GM19238 (cell line): ENCODE results near the gene ITIH2.
"Not testable (repeated sequence)": the region's sequence is repeated elsewhere in the genome, so short reads cannot be mapped to it uniquely, and the experiment has no call there.

Source experiments
- DNase-seq: peaks from one replicate; pipeline ENCODE4 v3.0.0; 2011; ENCODE audit warnings: low spot score; ENCODE audit not compliant: insufficient read length

Gene ITIH2

GRCh38 chr10:7693194-7693593, 9.9 kb upstream of the ITIH2 start:
- DNase-seq, result not testable (repeated sequence)

GRCh38 chr10:7696545-7696944, 6.6 kb upstream of the ITIH2 start:
- no peak for DNase-seq

DNA sequence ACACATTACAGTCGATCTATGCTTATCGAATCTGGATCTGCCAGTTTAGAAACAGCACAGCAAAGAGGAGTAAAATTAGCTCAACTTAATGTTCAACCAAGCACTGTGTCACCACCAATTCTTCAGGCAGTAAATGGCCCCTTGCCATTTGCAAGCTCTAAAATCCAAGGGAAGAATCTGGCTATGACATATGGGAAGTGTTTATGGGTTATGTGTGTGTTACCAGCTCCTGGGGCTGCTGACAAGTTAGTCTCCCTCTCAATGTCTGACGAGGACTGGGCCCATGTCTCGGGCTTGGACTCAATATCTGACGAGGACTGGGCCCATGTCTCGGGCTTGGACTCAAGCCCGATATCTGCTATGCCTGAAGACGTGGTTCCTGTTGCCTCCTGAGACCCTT, 5.7 kb upstream of the ITIH2 start:
- DNase-seq, result no peak

DNA sequence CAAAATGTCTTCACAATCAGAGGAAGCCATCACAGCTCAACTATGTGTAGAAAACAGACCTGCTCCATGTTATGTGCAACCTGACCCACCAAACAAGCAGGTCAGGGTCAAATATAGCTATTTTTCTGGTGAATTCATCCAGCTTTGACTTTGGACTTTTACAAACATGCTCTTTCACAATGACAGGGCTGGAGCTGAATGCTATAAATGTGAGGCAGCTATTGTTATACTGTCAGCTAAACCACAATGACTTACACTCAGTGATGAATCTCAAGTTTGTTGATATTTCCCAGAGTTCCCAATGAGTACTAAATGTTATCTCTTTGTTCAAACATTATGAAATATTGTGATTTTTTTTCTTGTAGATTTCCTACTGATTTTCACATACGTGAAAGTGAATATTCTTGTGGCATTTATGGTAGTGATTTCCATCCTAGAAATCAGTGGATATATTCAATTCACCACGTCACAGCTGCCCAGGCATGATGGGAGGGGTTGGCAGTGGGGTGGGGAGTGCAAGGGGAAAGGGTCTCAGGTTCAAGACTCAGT, 2.5 kb upstream of the ITIH2 start:
- no peak for DNase-seq

DNA sequence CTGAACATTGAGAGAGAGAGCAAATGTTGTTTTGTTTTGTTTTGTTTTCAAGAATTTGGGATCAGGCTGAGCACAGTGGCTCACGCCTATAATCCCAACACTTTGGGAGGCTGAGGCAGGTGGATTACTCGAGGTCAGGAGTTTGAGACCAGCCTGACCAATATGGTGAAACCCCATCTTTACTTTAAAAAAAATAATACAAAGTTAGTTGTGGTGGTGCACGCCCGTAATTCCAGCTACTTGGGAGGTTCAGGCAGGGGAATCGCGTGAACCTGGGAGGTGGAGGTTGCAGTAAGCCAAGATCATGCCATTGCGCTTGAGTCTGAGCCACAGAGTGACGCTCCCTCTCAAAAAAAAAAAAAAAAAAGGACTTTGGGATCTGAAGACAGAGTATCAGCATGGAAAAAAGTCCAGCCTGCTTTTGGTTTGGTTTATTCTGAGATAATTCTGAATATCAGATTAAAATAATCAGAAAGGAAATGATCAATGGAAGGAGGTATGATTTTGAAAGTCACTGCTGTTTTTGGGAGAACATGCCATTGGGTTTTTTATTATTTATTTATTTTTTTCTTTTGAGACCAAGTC, 1.9 kb upstream of the ITIH2 start:
- no peak for DNase-seq

GRCh38 chr10:7702288-7702812, 766 bp upstream of the ITIH2 start:
- no peak for DNase-seq

- DNase-seq, result no peak
Observed at GRCh38 chr10:7704071-7705016, 1.2 kb downstream of the ITIH2 start.

GRCh38 chr10:7705341-7705740, 2.2 kb downstream of the ITIH2 start:
- DNase-seq, result no peak

GRCh38 chr10:7706534-7707073, 3.5 kb downstream of the ITIH2 start:
- no peak for DNase-seq

DNA sequence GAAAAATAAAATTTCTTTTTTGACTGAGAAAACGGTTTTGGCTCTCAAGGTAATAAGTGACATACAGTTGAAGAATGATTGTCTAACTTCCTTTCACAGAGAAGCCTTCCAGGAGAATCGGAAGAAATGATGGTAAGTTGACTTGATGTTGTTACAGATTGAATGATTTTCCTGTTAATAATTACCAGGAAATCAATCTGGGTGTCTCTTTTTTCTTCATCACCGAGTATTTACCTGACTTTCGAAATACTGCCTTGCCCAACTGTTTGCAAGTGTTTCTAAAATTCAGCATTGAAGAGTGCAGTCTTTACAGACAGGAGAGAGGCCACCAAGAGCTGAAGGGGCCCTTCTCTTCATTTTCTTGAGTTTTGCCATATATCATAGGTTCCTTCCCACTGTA, 4.0 kb downstream of the ITIH2 start:
- DNase-seq, result no peak

DNA sequence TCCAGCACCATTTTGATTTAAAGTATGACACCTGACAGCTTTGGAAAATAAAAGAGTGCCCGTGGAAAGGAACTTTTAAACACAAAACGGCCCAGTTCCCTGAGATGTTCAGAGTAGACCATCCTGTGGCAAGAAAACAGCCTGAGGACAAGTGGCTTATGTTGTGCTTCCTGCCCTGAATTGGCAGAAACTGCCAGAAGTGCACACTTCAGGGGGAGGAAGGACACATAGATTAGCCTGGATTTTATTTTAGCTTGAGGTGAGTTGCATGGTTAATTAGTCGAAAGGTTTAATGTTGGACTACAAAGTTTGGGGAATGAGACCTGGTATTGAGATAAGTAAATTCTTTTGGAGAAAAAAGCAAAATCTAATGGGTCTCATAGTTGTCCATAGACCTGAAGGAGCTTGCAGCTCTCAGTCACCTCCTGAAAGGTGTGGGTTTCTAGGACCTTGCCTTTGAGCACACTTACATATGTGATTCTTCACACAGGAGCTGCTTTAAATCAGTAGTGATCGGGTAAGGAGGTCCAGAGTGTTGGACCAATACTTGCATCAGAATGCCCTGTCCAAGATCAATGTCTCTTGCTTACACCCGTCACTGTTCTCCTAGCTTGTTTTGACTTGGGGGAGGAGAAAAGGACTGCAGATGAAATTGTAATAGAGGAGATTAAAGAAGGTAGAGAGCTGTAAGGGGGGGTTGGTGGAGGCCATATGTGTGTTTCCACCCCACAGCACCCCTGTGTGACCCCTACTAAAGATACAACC, 4.9 kb downstream of the ITIH2 start:
- no peak for DNase-seq

DNA sequence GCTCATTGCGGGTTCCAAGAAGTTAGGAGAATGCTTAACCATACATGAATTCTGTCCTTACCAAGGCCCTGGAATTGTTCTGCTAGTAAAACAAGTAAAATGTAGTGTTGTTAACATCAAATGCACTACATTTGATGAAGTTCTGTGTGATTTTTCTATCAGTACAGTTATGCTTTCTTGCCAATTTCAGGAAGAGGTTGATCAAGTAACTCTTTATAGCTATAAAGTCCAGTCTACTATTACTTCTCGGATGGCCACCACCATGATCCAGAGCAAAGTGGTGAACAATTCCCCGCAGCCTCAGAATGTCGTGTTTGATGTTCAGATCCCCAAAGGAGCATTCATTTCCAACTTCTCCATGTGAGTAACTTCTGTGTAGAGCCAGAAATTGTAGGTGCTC, 5.7 kb downstream of the ITIH2 start:
- no peak for DNase-seq

GRCh38 chr10:7710446-7710845, 7.3 kb downstream of the ITIH2 start:
- DNase-seq, result no peak

GRCh38 chr10:7711075-7711474, 8.0 kb downstream of the ITIH2 start:
- not testable (repeated sequence) for DNase-seq

DNA sequence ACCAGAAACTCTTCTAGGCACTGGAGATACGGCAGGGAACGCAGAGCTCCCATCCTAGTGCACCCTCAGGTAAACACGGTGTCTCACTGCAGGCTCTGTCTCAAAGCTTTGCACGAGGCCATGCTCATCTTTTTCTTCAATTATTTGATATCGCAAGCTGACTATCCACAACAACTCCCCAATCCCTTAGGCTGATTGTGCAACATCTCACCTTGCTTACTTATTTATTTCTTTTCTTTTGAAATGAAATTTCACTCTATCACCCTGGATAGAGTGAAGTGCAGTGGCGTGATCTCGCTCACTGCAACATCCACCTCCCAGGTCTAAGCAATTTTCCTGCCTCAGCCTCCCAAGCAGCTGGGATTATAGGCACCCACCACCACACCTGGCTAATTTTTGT, 12.4 kb downstream of the ITIH2 start:
- DNase-seq, result no peak

DNA sequence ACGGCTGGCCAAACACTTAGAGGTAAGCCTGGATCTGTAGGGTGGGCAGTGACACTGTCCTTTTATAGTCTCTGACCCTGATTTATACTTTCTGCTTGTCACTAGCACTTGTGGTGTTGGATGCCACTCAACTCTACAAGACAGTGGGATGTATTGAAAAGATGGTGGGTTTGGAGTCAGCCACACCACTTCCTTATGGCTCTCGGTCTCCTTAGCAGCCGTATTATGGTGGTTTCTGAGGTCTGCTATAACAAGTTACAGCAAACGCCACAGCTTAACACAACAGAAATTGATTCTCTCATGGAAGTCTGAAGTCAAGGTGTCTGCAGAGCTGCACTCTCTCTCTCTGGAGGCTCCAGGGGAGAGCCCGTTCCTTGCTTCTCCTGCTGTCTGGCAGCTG, 14.7 kb downstream of the ITIH2 start:
- no peak for DNase-seq

DNA sequence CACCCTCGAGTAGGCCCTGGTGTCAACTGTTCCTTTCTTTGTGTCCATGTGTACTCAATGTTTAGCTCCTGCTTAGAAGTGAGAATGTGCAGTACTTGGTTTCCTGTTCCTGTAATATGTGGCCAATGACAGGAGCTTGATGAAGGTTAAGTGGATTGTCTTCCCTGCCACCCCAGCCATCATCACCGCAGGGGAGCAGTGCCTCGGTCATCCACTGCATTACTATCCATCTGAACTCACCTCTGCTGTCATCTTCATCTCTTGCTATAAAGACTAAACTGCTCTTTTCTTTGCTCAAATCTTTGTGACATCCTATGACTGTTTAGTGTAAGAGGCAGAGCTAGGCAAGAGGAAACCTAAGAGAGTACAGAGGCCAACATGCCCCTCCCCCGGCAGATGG, 15.6 kb downstream of the ITIH2 start:
- no peak for DNase-seq

- no peak for DNase-seq
Observed at GRCh38 chr10:7720478-7720877, 17.4 kb downstream of the ITIH2 start.

GRCh38 chr10:7722927-7723529, 19.9 kb downstream of the ITIH2 start:
- DNase-seq, result no peak

DNA sequence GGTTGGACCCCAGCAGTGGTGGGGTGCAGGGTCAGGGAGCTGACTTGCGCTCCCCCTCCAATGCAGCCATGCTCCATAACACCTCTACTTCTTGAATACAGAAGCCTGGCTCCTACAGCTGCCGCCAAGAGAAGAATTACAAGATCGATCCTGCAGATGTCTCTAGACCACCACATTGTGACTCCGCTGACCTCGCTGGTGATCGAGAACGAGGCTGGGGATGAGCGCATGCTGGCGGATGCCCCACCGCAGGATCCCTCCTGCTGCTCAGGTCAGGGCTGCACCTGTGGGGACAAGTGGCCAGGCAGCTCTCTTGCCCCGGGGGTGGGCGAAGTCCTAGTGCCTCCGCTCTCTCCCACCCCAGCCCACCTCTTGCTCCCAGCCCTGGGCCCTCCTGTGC, 31.7 kb downstream of the ITIH2 start:
- DNase-seq, result no peak
